HG03521 (cell line): ENCODE data around the gene DHRS4.

Experiments
- ATAC-seq: cut with Tn5 transposase; IDR thresholded peaks from one replicate; pipeline ENCODE4 v1.9.1; 2021; ENCODE audit warnings: mild to moderate bottlenecking, moderate library complexity; ENCODE audit not compliant: unreplicated experiment

DHRS4 gene

DNA sequence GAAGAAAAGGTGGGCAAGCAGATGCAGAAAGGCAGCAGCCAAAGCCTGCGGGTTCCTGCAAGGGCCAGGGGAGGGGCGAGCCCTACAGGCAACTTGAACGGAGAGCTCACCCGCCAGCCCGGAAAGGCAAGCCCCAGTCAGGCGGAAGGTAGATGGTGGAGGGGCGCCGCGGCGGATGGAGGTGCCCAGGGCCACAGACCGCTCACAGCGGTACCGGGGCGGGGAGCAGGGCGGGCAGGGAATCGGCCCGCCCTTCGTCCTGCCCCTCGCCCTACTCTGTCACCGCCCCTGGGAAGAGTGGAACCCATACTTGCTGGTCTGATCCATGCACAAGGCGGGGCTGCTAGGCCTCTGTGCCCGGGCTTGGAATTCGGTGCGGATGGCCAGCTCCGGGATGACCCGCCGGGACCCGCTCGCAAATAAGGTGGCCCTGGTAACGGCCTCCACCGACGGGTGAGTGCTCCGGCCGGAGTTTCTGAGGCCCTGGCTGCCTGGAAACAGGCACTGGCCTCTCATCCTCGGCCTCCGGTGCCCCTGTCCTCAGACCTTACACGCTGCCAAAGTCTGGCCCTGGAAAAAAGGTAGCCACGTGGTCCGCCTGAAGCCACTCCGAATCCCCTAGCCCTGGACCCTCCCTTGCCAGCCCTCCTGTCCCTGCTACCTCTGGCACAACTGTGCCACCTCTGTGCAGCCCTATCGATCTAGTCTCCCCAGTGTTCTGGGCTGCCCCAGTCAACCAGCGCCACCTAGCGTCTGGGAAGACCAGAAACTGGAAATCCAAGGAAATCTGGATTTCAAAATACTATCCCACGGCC, at the start of gene DHRS4:
TSS of gene DHRS4 (plus strand) at position 307 of the 815 bp plus-strand sequence. CDS start at position 326, 19 bp downstream.
- peak; percentile 84 for ATAC-seq

DNA sequence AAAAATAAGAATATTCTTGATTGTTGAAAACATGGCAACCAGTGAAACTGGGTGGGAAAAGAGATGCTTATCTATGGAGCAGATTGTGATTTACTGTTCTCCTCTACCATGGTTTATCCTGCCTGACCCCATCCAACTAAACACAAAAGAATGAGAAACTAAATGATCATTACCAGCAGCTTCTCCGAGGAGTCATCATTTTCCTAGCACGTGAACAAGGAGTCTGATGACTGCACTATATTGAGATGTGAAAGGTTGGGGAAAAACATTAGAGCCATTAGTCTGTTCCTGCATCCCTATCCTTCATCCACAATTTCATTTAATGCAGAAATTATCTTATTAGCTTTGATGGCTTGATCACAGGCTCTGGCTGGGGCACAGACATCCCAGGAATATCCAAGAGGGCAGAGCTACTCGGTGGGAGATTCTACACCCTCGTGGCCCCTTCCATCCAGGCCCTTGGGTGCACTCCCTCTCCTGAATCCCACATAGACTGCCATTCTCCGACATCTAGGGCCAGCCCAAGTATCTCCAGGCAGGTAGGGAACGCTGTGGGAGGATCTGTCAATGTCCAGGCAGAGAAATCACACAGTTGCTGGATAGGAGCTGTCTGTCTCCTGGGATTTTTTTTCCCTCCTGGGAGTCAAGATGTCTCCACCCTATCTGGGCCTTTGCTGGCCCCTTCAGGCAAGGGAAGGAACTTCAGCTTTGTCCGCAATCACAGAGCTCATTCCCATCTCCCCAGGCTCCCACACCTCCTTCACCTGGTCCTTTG, 43.3 kb upstream of the DHRS4 start:
- no peak for ATAC-seq

GRCh38 chr14:23910876-23911210, 42.7 kb upstream of the DHRS4 start:
- ATAC-seq, result no peak

GRCh38 chr14:23915559-23915958, 38.0 kb upstream of the DHRS4 start:
- ATAC-seq, result no peak

- ATAC-seq, result no peak
Observed at GRCh38 chr14:23916004-23916403, 37.6 kb upstream of the DHRS4 start.

GRCh38 chr14:23916446-23916845, 37.1 kb upstream of the DHRS4 start:
- no peak for ATAC-seq

DNA sequence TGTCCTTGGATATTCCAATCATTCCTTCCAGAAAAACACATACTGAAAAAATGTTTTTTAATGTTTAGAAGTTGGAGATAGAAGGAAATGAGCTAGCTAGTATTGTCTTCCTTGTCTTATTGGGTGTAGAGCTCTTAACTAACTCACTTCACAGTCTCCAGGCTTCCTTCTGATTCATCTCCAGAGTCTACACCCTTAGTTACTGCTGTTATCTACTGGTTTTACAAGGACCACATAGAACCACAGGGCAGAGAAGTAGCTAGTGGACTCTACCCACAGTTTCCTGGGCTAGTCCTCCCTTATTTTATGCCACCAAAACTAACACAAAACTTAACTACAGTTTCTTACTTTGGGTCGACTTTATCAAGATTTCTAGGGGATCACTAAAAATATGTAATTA, 31.0 kb upstream of the DHRS4 start:
- ATAC-seq, result no peak

GRCh38 chr14:23925523-23926075, 28.0 kb upstream of the DHRS4 start:
- no peak for ATAC-seq

GRCh38 chr14:23926543-23926942, 27.0 kb upstream of the DHRS4 start:
- ATAC-seq, result no peak

DNA sequence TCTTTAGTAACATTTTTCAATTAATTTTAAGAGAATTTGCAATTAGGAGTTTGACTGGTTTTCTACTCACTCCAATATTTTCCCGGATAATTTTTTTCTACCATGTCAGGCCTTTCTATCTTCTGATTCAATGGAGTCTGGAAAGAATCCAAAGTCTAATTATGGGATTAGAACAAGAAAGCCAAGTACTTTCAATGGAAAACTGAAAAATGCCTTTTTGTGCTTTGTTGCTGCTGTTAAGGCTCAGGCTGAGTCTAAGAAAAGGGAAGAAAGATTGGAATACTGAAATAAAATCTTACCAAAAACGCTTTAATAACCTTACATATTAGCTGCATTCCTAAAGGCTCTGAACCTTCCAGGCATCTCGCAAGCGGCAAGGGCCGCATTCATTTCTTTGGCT, 24.4 kb upstream of the DHRS4 start:
- no peak for ATAC-seq

- no peak for ATAC-seq
Observed at GRCh38 chr14:23929822-23930294, 23.7 kb upstream of the DHRS4 start.

- no peak for ATAC-seq
Observed at GRCh38 chr14:23930742-23931141, 22.8 kb upstream of the DHRS4 start.

DNA sequence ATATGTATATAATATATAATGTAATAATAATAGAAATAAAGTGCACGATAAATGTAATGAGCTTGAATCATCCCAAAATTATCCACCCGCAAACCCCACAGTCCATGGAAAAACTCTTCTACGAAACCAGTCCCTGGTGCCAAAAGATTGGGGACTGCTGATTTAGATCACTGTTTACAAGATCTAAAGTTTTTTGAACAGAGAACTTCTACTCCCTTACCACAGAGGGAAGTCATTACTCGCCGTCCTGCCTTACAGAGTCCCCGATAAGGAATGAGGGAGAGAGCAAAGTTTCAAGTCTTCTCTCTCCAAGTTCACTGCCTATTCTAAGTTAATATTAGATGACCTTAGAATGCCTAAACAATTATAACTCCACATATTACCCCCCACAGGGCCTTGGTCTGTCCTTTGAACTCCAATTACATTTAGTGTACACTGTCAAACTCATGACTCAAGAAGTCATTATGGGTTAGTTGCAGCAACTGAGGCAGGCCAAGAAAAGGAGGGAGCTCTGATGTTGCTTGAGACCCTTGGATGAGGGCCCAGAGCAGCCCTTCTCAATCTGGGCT, 21.8 kb upstream of the DHRS4 start:
- no peak for ATAC-seq

DNA sequence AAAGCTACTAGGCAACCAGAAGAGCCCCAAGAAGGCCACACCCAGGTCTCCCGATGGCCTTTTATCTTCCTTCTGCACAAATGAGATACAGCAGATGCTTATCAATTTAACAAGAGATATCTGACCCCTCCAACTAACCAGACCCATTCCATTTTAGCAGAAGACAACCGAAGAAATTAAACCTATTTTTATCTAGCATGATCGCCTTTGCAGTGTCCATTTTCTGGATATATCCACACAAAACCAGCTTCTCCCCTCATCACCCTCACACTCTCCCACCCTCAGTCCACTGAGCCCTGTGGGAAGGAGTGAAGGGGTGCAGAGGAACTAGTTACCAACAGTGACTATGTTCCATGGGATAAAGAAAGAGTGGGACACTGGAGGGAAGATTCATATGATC, 20.9 kb upstream of the DHRS4 start:
- ATAC-seq, result no peak

DNA sequence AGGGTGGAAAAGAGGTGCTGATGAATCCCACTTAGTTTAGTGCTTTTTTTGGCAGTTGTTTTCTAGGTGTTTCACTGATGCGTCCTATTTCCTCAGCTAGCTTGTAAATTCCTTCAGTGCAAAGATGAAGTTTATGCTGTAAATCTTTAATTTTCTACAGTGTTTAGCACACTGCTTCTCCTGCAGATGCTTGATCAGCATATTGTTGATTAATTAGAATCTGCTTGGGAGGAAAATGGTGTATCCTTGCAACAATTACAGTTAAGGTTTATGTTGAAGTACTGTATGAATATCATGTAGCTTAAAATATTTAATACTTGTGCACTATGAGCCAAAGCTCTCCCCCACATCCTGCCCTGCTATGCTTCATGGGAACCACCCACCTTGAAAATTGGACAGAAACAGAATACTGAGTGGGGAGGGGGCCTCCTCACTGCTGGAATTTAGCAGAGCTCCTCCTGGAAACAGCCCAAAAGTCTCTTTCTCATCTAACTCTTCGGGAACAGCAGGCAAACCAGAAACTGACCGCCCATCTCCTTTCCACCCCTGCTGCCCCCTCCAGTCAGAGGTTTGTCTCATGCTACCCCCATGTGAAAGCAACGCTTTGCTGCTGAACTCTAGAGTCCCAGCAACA, 20.3 kb upstream of the DHRS4 start:
- ATAC-seq, result no peak

GRCh38 chr14:23933742-23934128, 19.8 kb upstream of the DHRS4 start:
- ATAC-seq, result no peak

- no peak for ATAC-seq
Observed at GRCh38 chr14:23935158-23935557, 18.4 kb upstream of the DHRS4 start.

DNA sequence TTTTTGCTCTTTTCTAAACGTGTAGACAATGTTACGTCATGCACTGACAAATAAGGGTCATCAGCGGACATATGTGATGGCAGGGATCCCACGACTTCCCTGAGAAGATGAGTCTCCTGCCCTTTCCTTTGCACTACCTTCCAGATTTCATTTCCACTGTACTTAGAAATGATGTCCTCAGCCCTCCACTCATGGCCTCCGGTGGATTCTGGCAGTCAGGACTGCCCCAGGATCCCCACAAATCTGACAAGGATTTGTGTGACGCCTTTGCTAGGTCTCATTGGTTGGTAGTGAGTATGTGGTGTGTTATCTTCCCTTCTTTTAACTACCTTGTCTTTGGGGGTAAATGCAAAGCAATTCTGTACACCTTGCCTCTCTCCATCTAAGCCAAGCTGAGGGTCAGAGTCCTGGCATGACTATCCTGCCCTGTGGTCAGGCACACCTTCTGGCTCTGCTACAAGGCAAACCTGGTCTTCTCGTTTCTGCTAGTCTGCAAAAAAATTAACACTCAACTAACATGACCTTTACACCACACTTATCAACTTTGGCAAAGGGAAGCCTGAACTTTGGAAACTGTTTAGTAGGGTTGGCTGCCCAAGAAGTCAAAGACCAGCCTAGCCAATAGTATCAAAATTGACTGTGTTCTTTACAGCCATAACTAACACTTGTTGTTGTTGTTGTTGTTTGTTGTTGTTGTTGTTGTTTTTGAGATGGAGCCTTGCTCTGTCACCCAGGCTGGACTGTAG, 17.3 kb upstream of the DHRS4 start:
- ATAC-seq, result no peak

DNA sequence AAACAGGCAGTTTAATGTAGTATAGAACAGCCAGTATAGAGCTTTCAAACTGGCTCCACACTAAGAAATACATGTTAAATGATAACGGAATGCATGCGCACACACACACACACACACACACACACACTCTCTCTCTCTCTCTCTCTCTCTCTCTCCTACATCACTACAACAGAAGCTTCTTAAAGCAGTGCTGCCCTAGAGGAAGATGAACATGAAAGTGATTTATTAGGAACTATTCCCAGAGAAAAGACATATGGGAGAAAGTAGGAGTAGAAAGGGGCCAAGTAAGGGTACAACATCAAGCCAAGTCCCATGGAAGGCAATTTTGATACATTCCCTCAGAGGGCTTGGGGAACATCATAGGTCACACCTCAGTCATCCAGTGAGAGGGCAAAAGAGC, 16.4 kb upstream of the DHRS4 start:
- no peak for ATAC-seq

DNA sequence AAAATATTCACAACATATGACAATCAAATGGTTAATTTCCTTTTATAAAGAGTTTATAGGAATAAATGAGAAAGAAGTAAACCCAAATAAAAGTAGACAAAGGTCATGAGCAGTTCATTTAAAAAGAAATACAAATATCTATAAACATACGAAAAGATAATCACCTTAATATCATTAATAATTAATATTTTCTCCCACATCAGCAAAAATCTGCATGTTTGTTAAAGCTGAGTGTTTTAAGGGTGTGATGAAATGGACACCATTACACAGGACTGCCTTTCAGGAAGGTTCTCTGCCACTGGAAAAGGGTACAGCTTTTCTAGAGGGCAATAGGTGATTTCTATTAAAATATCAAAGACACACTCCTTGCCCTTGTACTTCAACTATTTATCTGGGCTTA, 14.7 kb upstream of the DHRS4 start:
- ATAC-seq, result no peak
